ENCODE measurements around the gene LPP. TPM values are rescaled to one million over a fixed set of nuclear protein-coding genes. Genes with fewer than 3 reads are reported as not detected.

The LPP gene
- total and polyA plus RNA-seq, 2 of the 4 experiments (the other 2 are of a cell fraction): 16.0 to 130 TPM

DNA sequence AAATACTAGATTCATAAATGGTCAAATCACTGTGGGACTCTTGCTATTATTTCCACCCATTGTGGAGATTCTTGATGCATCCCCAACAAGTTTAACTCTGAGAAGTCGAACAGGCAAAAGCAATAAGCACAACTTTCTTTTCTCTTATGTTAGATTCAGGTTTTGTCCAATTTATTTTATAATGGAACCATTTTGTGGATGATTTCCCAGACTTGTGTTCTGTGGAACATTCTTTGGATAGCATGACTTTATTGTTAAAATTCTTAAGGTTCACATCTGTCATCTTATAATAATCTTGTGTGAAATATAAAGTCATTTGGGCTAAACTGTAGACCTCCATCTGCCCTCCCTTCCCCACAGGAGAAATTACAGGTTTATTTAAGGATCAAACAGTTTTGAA is 213.7 kb downstream of the LPP start:
- Histone ChIP-seq H4K20me1 (ENCODE audit: insufficient read depth, low read length) (peaks cover 55% of the 10 kb centered on the region), H3K9ac (ENCODE audit: low read depth, low read length) (no peak overlapping the region)
- intact Hi-C loops (cut with micrococcal nuclease): no loop called here

More for the DNA sequence above, 213.7 kb downstream of the LPP start:
- Histone ChIP-seq H3K23ac (ENCODE audit: low read depth, low read length) (no peak overlapping the region; the same call in 1 of the 2 replicates), H3K27me3 (ENCODE audit: control insufficient read depth, insufficient read depth, low read length) (no peaks in the 10 kb centered on the region), H3K4me1 (ENCODE audit: control insufficient read depth, insufficient read depth, low read length) (peaks cover 8% of the 10 kb centered on the region), H2BK5ac (ENCODE audit: low read depth, low read length, poor library complexity, severe bottlenecking) (no peak overlapping the region), H3K9me1 (ENCODE audit: insufficient read depth, low read length) (peaks cover 24% of the 10 kb centered on the region), H3K27ac (ENCODE audit: insufficient read depth, low read length) (no peak overlapping the region), H3K4me2 (ENCODE audit: low read depth, low read length) (no peak overlapping the region), H3K18ac (ENCODE audit: low read depth, low read length) (no peak overlapping the region), H4K5ac (ENCODE audit: low read depth, low read length) (no peak overlapping the region), H3K56ac (ENCODE audit: extremely low read depth, insufficient read depth, low read length) (no peak overlapping the region), H3K14ac (replicated peaks; ENCODE audit: low read depth, low read length) (no peak overlapping the region), H2BK15ac (ENCODE audit: low read depth, low read length) (no peak overlapping the region), H2AFZ (replicated peaks; ENCODE audit: low read length, poor library complexity) (no peak overlapping the region), H3K79me1 (ENCODE audit: low read depth in 1 of 2, low read length in 2 of 2) (peaks cover 50 to 79% of the 10 kb centered on the region in 2 experiments), H3K4ac (ENCODE audit: low read depth, low read length) (no peak overlapping the region), H3K36me3 (ENCODE audit: control insufficient read depth, insufficient read depth, low read length) (0 out of 2 replicates have a peak, but pooled peaks cover 1% of the 10 kb centered on the region), H2AK5ac (ENCODE audit: low read depth, low read length) (no peak overlapping the region), H2BK20ac (ENCODE audit: low read depth, low read length) (no peak overlapping the region), H3K4me3 (ENCODE audit: insufficient read depth, low read depth, low read length) (no peak overlapping the region), H2AK9ac (replicated peaks; ENCODE audit: low read depth, low read length, poor library complexity) (no peak overlapping the region), H3K9me3 (ENCODE audit: control insufficient read depth, insufficient read depth, low read length) (no peaks in the 10 kb centered on the region), H4K8ac (ENCODE audit: low read depth in 2 of 2, low read length in 2 of 2) (no peak overlapping the region), H2BK120ac (ENCODE audit: low read depth, low read length) (no peak overlapping the region), H4K91ac (ENCODE audit: insufficient read depth, low read depth, low read length) (no peak overlapping the region)
- no peak for DNase-seq
- in situ Hi-C loops (cut with MboI; ENCODE audit: low sequenced_read_pairs): no loop called here
- TF ChIP-seq BHLHE40 (IDR thresholded peaks at IDR 0.05; ENCODE audit: low read depth, low read length): no peak
- no peak for TF ChIP-seq NFE2L2 (IDR thresholded peaks at IDR 0.05; ENCODE audit: low read depth, low read length)
- TF ChIP-seq RAD21 (IDR thresholded peaks at IDR 0.05; ENCODE audit: low read length): no peak
- no peak for TF ChIP-seq CHD1 (IDR thresholded peaks at IDR 0.05; ENCODE audit: low read depth, low read length)
- no peak for TF ChIP-seq CEBPB (IDR thresholded peaks at IDR 0.05; ENCODE audit: low read depth, low read length)
- no peak for TF ChIP-seq FOS (IDR thresholded peaks at IDR 0.05; ENCODE audit: low read depth, low read length)
- no peak for TF ChIP-seq ELK1 (IDR thresholded peaks at IDR 0.05; ENCODE audit: borderline replicate concordance, low read depth, low read length)
- TF ChIP-seq USF2 (IDR thresholded peaks at IDR 0.05; ENCODE audit: low read depth, low read length): no peak
- ATAC-seq (ENCODE audit: low read depth): no peak
- CTCF ChIA-PET: interaction anchor here (0.6 kb wide), 1 partner anchor 145 kb away, joined by 4 read pairs; no protein-coding TSS in a partner anchor
- dilution Hi-C loops (cut with HindIII; ENCODE audit: low sequenced_read_pairs, unreplicated experiment): no loop called here
- POLR2A ChIA-PET (ENCODE audit: unreplicated experiment): no interaction called here
- no CpG with 5 or more reads among the region's 1 CpG for WGBS, 2 experiments (ENCODE audit: extremely low coverage in 2 of 2, insufficient read length in 1 of 2)
- BruUV-seq (replicated peaks): no TSS peak
